Upper lobe of left lung (tissue), 6 donors: ENCODE results near the gene CBR1. TPM values are rescaled to one million over a fixed set of nuclear protein-coding genes. Genes with fewer than 3 reads are reported as not detected.

Source experiments
- ATAC-seq, 2 donors: fragments of 200-7000 bp; cut with Tn5 transposase; one replicate each; pipeline ENCODE4 v1.9.1; 2022; ENCODE audit warnings: mild to moderate bottlenecking in 2 of 2, moderate library complexity in 2 of 2; ENCODE audit not compliant: low FRiP score in 2 of 2
- DNase-seq, 2 donors: peaks; one replicate each; pipeline ENCODE4 v3.0.0-alpha.2; 2019 to 2020
- H3K27ac ChIP-seq, 4 donors: fragments of 200-600 bp; sonication (generic); one replicate each; pipeline ENCODE4 v1.5.1; 2016 to 2019
- H3K27me3 ChIP-seq, 4 donors: fragments of 200-600 bp; sonication (generic); one replicate each; pipeline ENCODE4 v1.5.1; 2017 to 2019
- H3K36me3 ChIP-seq, 4 donors: fragments of 200-600 bp; sonication (generic); one replicate each; pipeline ENCODE4 v1.5.1; 2016 to 2019
- H3K4me1 ChIP-seq, 4 donors: fragments of 200-600 bp; sonication (generic); one replicate each; pipeline ENCODE4 v1.5.1; 2018 to 2019
- H3K4me3 ChIP-seq, 4 donors: fragments of 200-600 bp; sonication (generic); one replicate each; pipeline ENCODE4 v1.5.1; 2017 to 2019; ENCODE audit warnings: mild to moderate bottlenecking in 2 of 4, moderate library complexity in 1 of 4
- H3K9me3 ChIP-seq, 4 donors: fragments of 200-600 bp; sonication (generic); one replicate each; pipeline ENCODE4 v1.5.1; 2018 to 2019
- CTCF ChIP-seq, 6 experiments: fragments of 450-650 bp in 4 of 6; fragments of 200-600 bp in 2 of 6; sonication (generic) in 2 of 6; IDR thresholded peaks; one replicate each; pipeline ENCODE4 v1.5.1; 2016 to 2019; ENCODE audit warnings: antibody characterized with exemption in 6 of 6
- EP300 ChIP-seq, 4 donors: sonication (generic); formaldehyde crosslinking; IDR thresholded peaks; one replicate each; pipeline ENCODE4 v1.5.1; 2017; ENCODE audit warnings: antibody characterized with exemption in 4 of 4, control low read depth in 2 of 4
- POLR2A ChIP-seq, 4 donors: fragments of 450-650 bp; IDR thresholded peaks; one replicate each; pipeline ENCODE4 v1.5.1; 2016 to 2017; ENCODE audit warnings: antibody characterized with exemption in 4 of 4, mild to moderate bottlenecking in 2 of 4
- POLR2AphosphoS5 ChIP-seq, 2 donors: sonication (generic); formaldehyde crosslinking; IDR thresholded peaks; one replicate each; pipeline ENCODE4 v1.5.1; 2017; ENCODE audit warnings: antibody characterized with exemption in 2 of 2
- WGBS, 2 donors: methylation state at CpG; one replicate each; pipeline ENCODE4 v1.1.5; 2017 to 2018; 5-methylcytosine and 5-hydroxymethylcytosine counted together
- total RNA-seq, 6 donors: library from RNA; depleted of rRNA in 4 of 6; stranded (reverse); fragments of >200 nt in 4 of 6; gene quantifications; one replicate each; pipeline versions ENCODE4 v1.1.0 to v1.2.1, GENCODE V29; 2016 to 2021
- donor health status: DM: no; HTN: no; CAD: no; lungs with moderate emphysema.
- donor health status: DM: no; HTN: yes; CAD: no; lungs with severe emphysema.

CBR1 gene
- total RNA-seq, 6 donors from 2014 or later = 62.6 to 322 (median 106) TPM

- DNase-seq = peak in 1 of 2 donors; percentile 24
Observed at GRCh38 chr21:36024782-36025181, 45.0 kb upstream of the CBR1 start.

DNA sequence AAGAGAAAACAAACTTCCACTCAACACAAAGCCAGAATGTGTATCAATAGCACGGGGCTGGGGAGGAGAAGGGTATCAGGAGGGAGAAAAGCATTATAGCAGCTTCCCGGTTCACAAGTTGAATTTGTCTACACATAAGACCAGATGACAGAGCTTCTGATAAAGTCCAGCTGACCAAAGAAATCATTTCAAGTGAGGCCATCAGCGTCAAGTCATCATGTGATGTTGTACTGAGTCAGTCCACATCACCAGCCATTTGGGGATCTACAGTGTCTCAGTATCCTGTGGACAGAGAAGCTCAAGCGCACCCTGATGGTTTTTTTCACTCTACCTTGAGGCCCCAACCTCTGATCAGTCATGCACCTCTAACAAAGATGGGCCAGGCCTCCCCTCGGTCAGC lies 42.5 kb upstream of the CBR1 start:
- TF ChIP-seq CTCF (IDR thresholded peaks at IDR 0.05) (no peak), POLR2A (IDR thresholded peaks at IDR 0.05) (no peak), POLR2AphosphoS5 (IDR thresholded peaks at IDR 0.05) (no peak), EP300 (IDR thresholded peaks at IDR 0.05) (no peak)
- DNase-seq (no peak), ATAC-seq (no peak)
- H3K27ac ChIP-seq = no peak overlapping the region
- no peaks in the 10 kb centered on the region for H3K27me3 ChIP-seq
- H3K9me3 ChIP-seq = no peaks in the 10 kb centered on the region
- no peak overlapping the region for H3K4me3 ChIP-seq
- H3K4me1 ChIP-seq = peaks cover 0 to 13% (median 0%) of the 10 kb centered on the region in 4 donors
- H3K36me3 ChIP-seq = no peaks in the 10 kb centered on the region
- WGBS, 2 donors = 81 to 86% methylated on average over 5 of the region's 5 CpGs

More at GRCh38 chr21:36024782-36025181, 45.0 kb upstream of the CBR1 start:
- Histone ChIP-seq H3K36me3 (no peaks in the 10 kb centered on the region), H3K4me1 (peaks cover 0 to 13% (median 0%) of the 10 kb centered on the region in 4 donors), H3K27ac (no peak overlapping the region), H3K27me3 (no peaks in the 10 kb centered on the region), H3K9me3 (no peaks in the 10 kb centered on the region), H3K4me3 (no peak overlapping the region)
- ATAC-seq = no peak
- WGBS, 2 donors = 95% methylated on average over 8 of the region's 8 CpGs; no CpG with 5 or more reads in 1 of the 2 donors
- no peak for TF ChIP-seq POLR2AphosphoS5 (IDR thresholded peaks at IDR 0.05)
- no peak for TF ChIP-seq POLR2A (IDR thresholded peaks at IDR 0.05)
- no peak for TF ChIP-seq EP300 (IDR thresholded peaks at IDR 0.05)
- TF ChIP-seq CTCF (IDR thresholded peaks at IDR 0.05) = no peak

DNA sequence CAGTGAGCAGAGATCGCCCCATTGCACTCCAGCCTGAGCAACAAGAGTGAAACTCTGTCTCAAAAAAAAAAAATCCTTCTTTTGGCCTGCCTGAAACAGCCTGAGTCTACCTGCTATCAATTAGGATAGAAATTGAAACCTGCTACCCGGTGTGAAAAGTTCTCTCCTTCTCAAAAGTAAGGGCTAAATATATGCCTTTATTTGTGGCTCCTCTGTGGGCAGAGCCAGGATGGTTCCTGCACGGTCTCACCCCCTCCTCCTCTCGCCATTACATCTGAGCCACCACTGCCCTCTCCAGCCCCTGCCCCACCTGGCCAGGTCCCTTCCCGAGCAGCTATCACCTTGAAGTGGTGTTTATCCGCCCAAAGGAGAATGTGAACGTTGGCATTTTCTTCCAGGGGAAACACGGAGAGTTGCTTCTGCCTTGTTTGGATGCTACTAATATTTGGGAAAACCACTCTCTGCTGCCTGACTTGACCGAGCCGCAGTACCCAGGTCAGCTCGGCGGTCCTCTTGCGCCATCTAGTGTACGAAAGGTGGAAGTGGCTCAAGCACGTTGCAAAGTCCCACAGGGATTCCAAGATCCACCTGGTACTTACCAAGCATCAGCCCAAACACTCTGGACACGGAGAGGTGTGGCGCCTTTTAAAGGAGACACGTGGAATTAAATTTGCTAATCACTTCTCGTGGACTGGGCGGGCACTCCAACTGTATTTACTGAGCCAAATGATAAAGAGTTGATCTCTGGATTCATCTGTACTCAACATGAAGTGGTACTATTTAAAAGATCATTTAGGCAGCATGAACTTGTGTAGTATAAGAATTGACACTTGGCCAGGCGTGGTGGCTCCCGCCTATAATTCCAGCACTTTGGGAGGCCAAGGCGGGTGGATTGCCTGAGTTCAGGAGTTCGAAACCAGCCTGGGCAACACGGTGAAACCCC lies 41.4 kb upstream of the CBR1 start:
- H3K27ac ChIP-seq = no peak overlapping the region
- no peaks in the 10 kb centered on the region for H3K27me3 ChIP-seq
- H3K4me1 ChIP-seq = peaks cover 0 to 4% (median 0%) of the 10 kb centered on the region in 4 donors
- DNase-seq (peak in 1 of 2 donors; percentile 86), ATAC-seq (peak; percentile 90 to 94)
- peaks cover 0 to 1% (median 0%) of the 10 kb centered on the region in 4 donors for H3K36me3 ChIP-seq
- no peak overlapping the region for H3K4me3 ChIP-seq
- TF ChIP-seq EP300 (IDR thresholded peaks at IDR 0.05) (no peak), CTCF (IDR thresholded peaks at IDR 0.05) (peak; percentile 80 to 94 (median 91))
- WGBS, 2 donors = 26 to 28% methylated on average over 23 to 25 of the region's 25 CpGs
- no peaks in the 10 kb centered on the region for H3K9me3 ChIP-seq

- peaks cover 0 to 8% (median 0%) of the 10 kb centered on the region in 4 donors for H3K36me3 ChIP-seq
- H3K27ac ChIP-seq = no peak overlapping the region
- H3K27me3 ChIP-seq = no peaks in the 10 kb centered on the region
- WGBS, 2 donors = 87 to 91% methylated on average over 8 of the region's 8 CpGs
- no peak overlapping the region for H3K4me3 ChIP-seq
- ATAC-seq (no peak), DNase-seq (no peak)
- H3K9me3 ChIP-seq = no peaks in the 10 kb centered on the region
- H3K4me1 ChIP-seq = peaks cover 0 to 4% (median 0%) of the 10 kb centered on the region in 4 donors
- no peak for TF ChIP-seq CTCF (IDR thresholded peaks at IDR 0.05)
- TF ChIP-seq POLR2AphosphoS5 (IDR thresholded peaks at IDR 0.05) = no peak
- no peak for TF ChIP-seq POLR2A (IDR thresholded peaks at IDR 0.05)
- TF ChIP-seq EP300 (IDR thresholded peaks at IDR 0.05) = no peak
Observed at GRCh38 chr21:36029309-36029708, 40.5 kb upstream of the CBR1 start.
